Measurements from ENCODE around the gene HHAT. TPM values are rescaled to one million over a fixed set of nuclear protein-coding genes. Genes with fewer than 3 reads are reported as not detected.

HHAT gene
- total and polyA plus RNA-seq, 2 of the 4 experiments (the other 2 are of a cell fraction) = 1.7 to 2.5 TPM

GRCh38 chr1:210556475-210556874, 227.8 kb downstream of the HHAT start:
- no peak overlapping the region for H2AK9ac ChIP-seq (replicated peaks; ENCODE audit: low read depth, low read length, poor library complexity)
- H3K9me1 ChIP-seq (ENCODE audit: insufficient read depth, low read length) = no peaks in the 10 kb centered on the region
- H2BK120ac ChIP-seq (ENCODE audit: low read depth, low read length) = no peak overlapping the region
- H4K5ac ChIP-seq (ENCODE audit: low read depth, low read length) = no peak overlapping the region
- no peak overlapping the region for H2BK15ac ChIP-seq (ENCODE audit: low read depth, low read length)
- no CpG with 5 or more reads among the region's 1 CpG for WGBS, 2 experiments (ENCODE audit: extremely low coverage in 2 of 2, insufficient read length in 1 of 2)
- DNase-seq = no peak
- H3K27ac ChIP-seq (ENCODE audit: insufficient read depth, low read length) = no peak overlapping the region
- no peaks in the 10 kb centered on the region; the same call in 1 of the 2 replicates for H3K27me3 ChIP-seq (ENCODE audit: control insufficient read depth, insufficient read depth, low read length)
- dilution Hi-C loops (cut with HindIII; ENCODE audit: low sequenced_read_pairs, unreplicated experiment) = no loop called here
- POLR2A ChIA-PET (ENCODE audit: unreplicated experiment) = no interaction called here
- in situ Hi-C loops (cut with MboI; ENCODE audit: low sequenced_read_pairs) = no loop called here
- no peak overlapping the region for H4K8ac ChIP-seq (ENCODE audit: low read depth in 2 of 2, low read length in 2 of 2)
- CTCF ChIA-PET = no interaction called here
- H2AK5ac ChIP-seq (ENCODE audit: low read depth, low read length) = no peak overlapping the region
- H3K56ac ChIP-seq (ENCODE audit: extremely low read depth, insufficient read depth, low read length) = no peak overlapping the region
- no peaks in the 10 kb centered on the region for H4K20me1 ChIP-seq (ENCODE audit: insufficient read depth, low read length)
- H4K91ac ChIP-seq (ENCODE audit: insufficient read depth, low read depth, low read length) = no peak overlapping the region
- H3K9me3 ChIP-seq (ENCODE audit: control insufficient read depth, insufficient read depth, low read length) = no peaks in the 10 kb centered on the region
- no peak overlapping the region for H2AFZ ChIP-seq (replicated peaks; ENCODE audit: low read length, poor library complexity)
- no peak for ATAC-seq (ENCODE audit: low read depth)
- intact Hi-C loops (cut with micrococcal nuclease) = no loop called here
- H2BK5ac ChIP-seq (ENCODE audit: low read depth, low read length, poor library complexity, severe bottlenecking) = no peak overlapping the region
- no TSS peak for BruUV-seq (replicated peaks)
- H3K9ac ChIP-seq (ENCODE audit: low read depth, low read length) = no peak overlapping the region
- no peak overlapping the region for H3K4me2 ChIP-seq (ENCODE audit: low read depth, low read length)
- TF ChIP-seq ELK1 (IDR thresholded peaks at IDR 0.05; ENCODE audit: borderline replicate concordance, low read depth, low read length) (no peak), RFX5 (IDR thresholded peaks at IDR 0.05; ENCODE audit: low read depth, low read length) (no peak), NFE2L2 (IDR thresholded peaks at IDR 0.05; ENCODE audit: low read depth, low read length) (no peak), CEBPB (IDR thresholded peaks at IDR 0.05; ENCODE audit: low read depth, low read length) (no peak), CTCF (conservative IDR thresholded peaks at IDR 0.05; ENCODE audit: low read depth, low read length) (no peak), MXI1 (IDR thresholded peaks at IDR 0.05; ENCODE audit: borderline replicate concordance, low read depth, low read length) (no peak), SMC3 (IDR thresholded peaks at IDR 0.05; ENCODE audit: low read depth, low read length) (no peak), USF2 (IDR thresholded peaks at IDR 0.05; ENCODE audit: low read depth, low read length) (no peak)
- no peak overlapping the region for H3K18ac ChIP-seq (ENCODE audit: low read depth, low read length)
- H3K4me3 ChIP-seq (ENCODE audit: insufficient read depth, low read depth, low read length) = no peak overlapping the region
- H3K23ac ChIP-seq (ENCODE audit: low read depth, low read length) = no peak overlapping the region
- H2BK20ac ChIP-seq (ENCODE audit: low read depth, low read length) = no peak overlapping the region
- H3K79me1 ChIP-seq (ENCODE audit: low read depth in 1 of 2, low read length in 2 of 2) = no peaks in the 10 kb centered on the region
- H3K36me3 ChIP-seq (ENCODE audit: control insufficient read depth, insufficient read depth, low read length) = no peaks in the 10 kb centered on the region
- no peak overlapping the region for H3K14ac ChIP-seq (replicated peaks; ENCODE audit: low read depth, low read length)
- no peak overlapping the region for H3K4ac ChIP-seq (ENCODE audit: low read depth, low read length)
- no peaks in the 10 kb centered on the region for H3K4me1 ChIP-seq (ENCODE audit: control insufficient read depth, insufficient read depth, low read length)
